ENCODE measurements around the gene IL16. TPM values are rescaled to one million over a fixed set of nuclear protein-coding genes. Genes with fewer than 3 reads are reported as not detected.

Gene IL16
- polyA plus RNA-seq, 1 donor from 2014 or later: not detected

DNA sequence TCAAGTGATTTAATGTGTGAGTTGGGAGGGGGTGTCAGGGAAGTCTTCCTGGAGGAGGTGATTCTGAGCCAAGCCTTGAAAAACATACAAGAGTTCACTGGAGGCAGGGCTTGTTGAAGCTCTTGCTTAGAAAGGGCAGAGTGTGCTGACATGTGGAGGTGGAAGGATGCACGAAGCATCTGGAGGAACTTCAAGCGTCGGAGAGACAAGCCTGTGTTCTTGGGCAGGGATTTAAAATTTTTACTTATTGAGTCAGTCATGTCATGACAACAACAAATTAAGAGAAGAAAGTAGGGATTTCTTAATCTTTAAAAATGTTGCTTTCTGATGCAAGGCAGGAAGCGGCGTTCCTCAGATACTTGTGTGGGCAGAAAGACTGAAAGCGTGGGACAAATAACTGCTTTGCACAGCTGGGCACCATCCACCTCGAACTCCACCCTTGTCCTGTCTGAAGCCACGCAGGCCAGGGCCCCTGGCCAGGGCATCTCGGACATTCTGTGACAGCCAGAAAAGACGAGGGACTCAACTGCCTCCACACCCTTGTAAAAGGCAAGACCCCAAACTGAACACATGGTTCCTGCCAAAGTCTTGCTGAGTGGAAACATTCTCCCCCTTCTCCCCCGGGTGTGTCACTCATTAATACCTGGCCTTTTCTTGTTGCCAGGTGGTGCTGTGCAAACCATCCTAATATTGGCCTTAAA is 6.9 kb upstream of the IL16 start:
- Histone ChIP-seq H4K20me1 (ENCODE audit: insufficient read depth) (no peaks in the 10 kb centered on the region), H3F3A (ENCODE audit: insufficient read depth, low read length, poor library complexity, severe bottlenecking) (no peaks in the 10 kb centered on the region), H2AFZ (ENCODE audit: low read depth, low read length) (no peak overlapping the region), H3K27ac (ENCODE audit: low read length) (no peak overlapping the region), H3K9ac (ENCODE audit: low read length) (no peak overlapping the region), H3K27me3 (ENCODE audit: insufficient read depth, low read depth, low read length) (no peaks in the 10 kb centered on the region), H3K9me3 (ENCODE audit: low read length) (no peaks in the 10 kb centered on the region), H3K4me3 (ENCODE audit: low read length) (no peak overlapping the region), H3K4me2 (ENCODE audit: low read length) (no peak overlapping the region), H3K79me2 (replicated peaks; ENCODE audit: insufficient read depth, low read length) (no peaks in the 10 kb centered on the region), H3K36me3 (ENCODE audit: insufficient read depth, low read length) (no peaks in the 10 kb centered on the region), H3K9me2 (ENCODE audit: insufficient read depth, low read length) (no peaks in the 10 kb centered on the region)
- TF ChIP-seq, protein P1, sequence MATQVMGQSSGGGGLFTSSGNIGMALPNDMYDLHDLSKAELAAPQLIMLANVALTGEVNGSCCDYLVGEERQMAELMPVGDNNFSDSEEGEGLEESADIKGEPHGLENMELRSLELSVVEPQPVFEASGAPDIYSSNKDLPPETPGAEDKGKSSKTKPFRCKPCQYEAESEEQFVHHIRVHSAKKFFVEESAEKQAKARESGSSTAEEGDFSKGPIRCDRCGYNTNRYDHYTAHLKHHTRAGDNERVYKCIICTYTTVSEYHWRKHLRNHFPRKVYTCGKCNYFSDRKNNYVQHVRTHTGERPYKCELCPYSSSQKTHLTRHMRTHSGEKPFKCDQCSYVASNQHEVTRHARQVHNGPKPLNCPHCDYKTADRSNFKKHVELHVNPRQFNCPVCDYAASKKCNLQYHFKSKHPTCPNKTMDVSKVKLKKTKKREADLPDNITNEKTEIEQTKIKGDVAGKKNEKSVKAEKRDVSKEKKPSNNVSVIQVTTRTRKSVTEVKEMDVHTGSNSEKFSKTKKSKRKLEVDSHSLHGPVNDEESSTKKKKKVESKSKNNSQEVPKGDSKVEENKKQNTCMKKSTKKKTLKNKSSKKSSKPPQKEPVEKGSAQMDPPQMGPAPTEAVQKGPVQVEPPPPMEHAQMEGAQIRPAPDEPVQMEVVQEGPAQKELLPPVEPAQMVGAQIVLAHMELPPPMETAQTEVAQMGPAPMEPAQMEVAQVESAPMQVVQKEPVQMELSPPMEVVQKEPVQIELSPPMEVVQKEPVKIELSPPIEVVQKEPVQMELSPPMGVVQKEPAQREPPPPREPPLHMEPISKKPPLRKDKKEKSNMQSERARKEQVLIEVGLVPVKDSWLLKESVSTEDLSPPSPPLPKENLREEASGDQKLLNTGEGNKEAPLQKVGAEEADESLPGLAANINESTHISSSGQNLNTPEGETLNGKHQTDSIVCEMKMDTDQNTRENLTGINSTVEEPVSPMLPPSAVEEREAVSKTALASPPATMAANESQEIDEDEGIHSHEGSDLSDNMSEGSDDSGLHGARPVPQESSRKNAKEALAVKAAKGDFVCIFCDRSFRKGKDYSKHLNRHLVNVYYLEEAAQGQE (IDR thresholded peaks at IDR 0.05; ENCODE audit: borderline replicate concordance): no peak
- no peak for TF ChIP-seq SMC3 (conservative IDR thresholded peaks at IDR 0.05; ENCODE audit: poor library complexity)
- TF ChIP-seq POLR2AphosphoS5 (IDR thresholded peaks at IDR 0.05): no peak
- no peak for TF ChIP-seq EZH2 (IDR thresholded peaks at IDR 0.05; ENCODE audit: borderline replicate concordance, insufficient read depth, low read length, poor library complexity, severe bottlenecking)
- no peak for TF ChIP-seq MXI1 (conservative IDR thresholded peaks at IDR 0.05; ENCODE audit: poor library complexity, severe bottlenecking)
- no peak for TF ChIP-seq RAD21 (conservative IDR thresholded peaks at IDR 0.05)
- TF ChIP-seq, protein P2, sequence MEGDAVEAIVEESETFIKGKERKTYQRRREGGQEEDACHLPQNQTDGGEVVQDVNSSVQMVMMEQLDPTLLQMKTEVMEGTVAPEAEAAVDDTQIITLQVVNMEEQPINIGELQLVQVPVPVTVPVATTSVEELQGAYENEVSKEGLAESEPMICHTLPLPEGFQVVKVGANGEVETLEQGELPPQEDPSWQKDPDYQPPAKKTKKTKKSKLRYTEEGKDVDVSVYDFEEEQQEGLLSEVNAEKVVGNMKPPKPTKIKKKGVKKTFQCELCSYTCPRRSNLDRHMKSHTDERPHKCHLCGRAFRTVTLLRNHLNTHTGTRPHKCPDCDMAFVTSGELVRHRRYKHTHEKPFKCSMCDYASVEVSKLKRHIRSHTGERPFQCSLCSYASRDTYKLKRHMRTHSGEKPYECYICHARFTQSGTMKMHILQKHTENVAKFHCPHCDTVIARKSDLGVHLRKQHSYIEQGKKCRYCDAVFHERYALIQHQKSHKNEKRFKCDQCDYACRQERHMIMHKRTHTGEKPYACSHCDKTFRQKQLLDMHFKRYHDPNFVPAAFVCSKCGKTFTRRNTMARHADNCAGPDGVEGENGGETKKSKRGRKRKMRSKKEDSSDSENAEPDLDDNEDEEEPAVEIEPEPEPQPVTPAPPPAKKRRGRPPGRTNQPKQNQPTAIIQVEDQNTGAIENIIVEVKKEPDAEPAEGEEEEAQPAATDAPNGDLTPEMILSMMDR (IDR thresholded peaks at IDR 0.05; ENCODE audit: poor library complexity, severe bottlenecking): no peak
- TF ChIP-seq EP300 (conservative IDR thresholded peaks at IDR 0.05; ENCODE audit: poor library complexity, severe bottlenecking): no peak
- TF ChIP-seq TAF1 (IDR thresholded peaks at IDR 0.05; ENCODE audit: low read depth): no peak

DNA sequence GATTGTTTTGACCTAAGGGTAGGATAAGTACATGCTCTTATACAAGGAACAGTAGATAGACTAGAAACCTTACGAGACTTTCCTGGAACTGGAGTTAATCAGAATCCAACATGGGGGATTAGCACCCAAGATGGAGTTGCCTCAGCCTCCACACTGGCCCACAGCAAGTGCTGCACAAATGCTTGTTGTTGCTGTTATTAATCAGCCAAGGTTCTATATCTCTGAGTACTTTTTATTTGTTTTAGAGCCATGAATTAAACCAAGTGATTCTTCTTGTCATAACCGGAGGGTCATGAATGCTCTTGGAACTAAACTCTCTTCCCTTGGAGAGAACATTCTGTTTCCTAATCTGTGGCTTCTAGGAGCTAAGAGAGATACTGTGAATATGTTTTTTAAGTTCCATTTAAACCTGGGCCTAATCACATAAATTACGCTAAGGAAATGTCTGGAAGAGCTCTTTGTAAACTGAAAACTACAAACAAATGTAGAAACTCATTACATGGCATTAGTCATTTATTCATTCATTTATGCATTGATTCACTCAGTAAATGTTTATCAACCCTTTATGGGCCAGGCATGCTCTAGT is 5.7 kb upstream of the IL16 start:
- H3K36me3 ChIP-seq (ENCODE audit: insufficient read depth, low read length): no peaks in the 10 kb centered on the region
- H4K20me1 ChIP-seq (ENCODE audit: insufficient read depth): no peaks in the 10 kb centered on the region
- no peak overlapping the region for H3K27ac ChIP-seq (ENCODE audit: low read length)
- no peaks in the 10 kb centered on the region for H3F3A ChIP-seq (ENCODE audit: insufficient read depth, low read length, poor library complexity, severe bottlenecking)
- no peak overlapping the region for H3K9ac ChIP-seq (ENCODE audit: low read length)
- no peak for TF ChIP-seq RAD21 (conservative IDR thresholded peaks at IDR 0.05)
- no peak for TF ChIP-seq TAF1 (IDR thresholded peaks at IDR 0.05; ENCODE audit: low read depth)
- TF ChIP-seq EZH2 (IDR thresholded peaks at IDR 0.05; ENCODE audit: borderline replicate concordance, insufficient read depth, low read length, poor library complexity, severe bottlenecking): no peak
- no peak for TF ChIP-seq SMC3 (conservative IDR thresholded peaks at IDR 0.05; ENCODE audit: poor library complexity)
- no peak for TF ChIP-seq MXI1 (conservative IDR thresholded peaks at IDR 0.05; ENCODE audit: poor library complexity, severe bottlenecking)
- TF ChIP-seq, protein P2 (IDR thresholded peaks at IDR 0.05; ENCODE audit: poor library complexity, severe bottlenecking): no peak
- TF ChIP-seq EP300 (conservative IDR thresholded peaks at IDR 0.05; ENCODE audit: poor library complexity, severe bottlenecking): no peak
- TF ChIP-seq, protein P1 (IDR thresholded peaks at IDR 0.05; ENCODE audit: borderline replicate concordance): no peak
- TF ChIP-seq POLR2AphosphoS5 (IDR thresholded peaks at IDR 0.05): no peak
- H3K4me2 ChIP-seq (ENCODE audit: low read length): no peak overlapping the region
- no peak overlapping the region for H3K4me3 ChIP-seq (ENCODE audit: low read length)
- H3K79me2 ChIP-seq (replicated peaks; ENCODE audit: insufficient read depth, low read length): no peaks in the 10 kb centered on the region
- no peaks in the 10 kb centered on the region for H3K9me3 ChIP-seq (ENCODE audit: low read length)
- no peak overlapping the region for H2AFZ ChIP-seq (ENCODE audit: low read depth, low read length)
- H3K27me3 ChIP-seq (ENCODE audit: insufficient read depth, low read depth, low read length): no peaks in the 10 kb centered on the region
- no peaks in the 10 kb centered on the region for H3K9me2 ChIP-seq (ENCODE audit: insufficient read depth, low read length)

Measured in neural cell (in vitro differentiated cells).